ENCODE measurements around the gene WFDC1. TPM values are rescaled to one million over a fixed set of nuclear protein-coding genes. Genes with fewer than 3 reads are reported as not detected.

The WFDC1 gene
- total and polyA plus RNA-seq, 2 experiments from 2014 or later: 0.76 to 0.95 TPM

DNA sequence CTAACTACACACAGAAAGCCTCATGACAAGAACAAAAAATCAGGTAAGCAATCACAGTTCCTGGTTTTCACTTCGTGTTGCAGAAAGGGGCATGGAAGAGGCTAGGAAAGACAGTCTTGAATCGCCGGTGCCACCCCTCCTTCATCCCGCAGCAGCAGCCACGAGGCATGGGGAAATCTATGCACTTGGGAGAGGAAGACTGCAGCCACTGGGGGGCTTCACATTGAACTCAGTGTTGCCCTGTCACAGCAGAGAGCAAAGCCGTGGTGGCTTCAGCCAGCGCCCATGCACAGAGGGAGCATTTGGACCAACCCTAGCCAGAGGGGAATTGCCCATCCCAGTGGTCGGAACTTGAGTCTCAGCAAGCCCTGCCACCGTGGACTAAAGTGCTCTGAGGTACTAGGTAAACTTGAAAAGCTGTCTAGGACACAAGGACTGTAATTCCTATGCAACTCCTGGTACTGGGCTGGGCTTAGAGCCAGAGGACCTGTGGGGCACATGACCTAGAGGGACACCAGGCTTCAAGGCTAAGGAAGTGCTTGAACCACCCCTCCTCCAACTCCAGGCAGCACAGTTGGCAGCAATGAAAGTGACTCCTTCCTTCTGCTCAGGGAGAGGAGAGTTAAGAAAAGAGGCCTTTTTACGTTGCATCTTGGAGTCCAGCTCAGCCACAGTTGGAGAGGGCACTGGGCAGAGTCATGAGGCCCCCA, 38.5 kb downstream of the WFDC1 start (continued):
- TF ChIP-seq, protein P1, sequence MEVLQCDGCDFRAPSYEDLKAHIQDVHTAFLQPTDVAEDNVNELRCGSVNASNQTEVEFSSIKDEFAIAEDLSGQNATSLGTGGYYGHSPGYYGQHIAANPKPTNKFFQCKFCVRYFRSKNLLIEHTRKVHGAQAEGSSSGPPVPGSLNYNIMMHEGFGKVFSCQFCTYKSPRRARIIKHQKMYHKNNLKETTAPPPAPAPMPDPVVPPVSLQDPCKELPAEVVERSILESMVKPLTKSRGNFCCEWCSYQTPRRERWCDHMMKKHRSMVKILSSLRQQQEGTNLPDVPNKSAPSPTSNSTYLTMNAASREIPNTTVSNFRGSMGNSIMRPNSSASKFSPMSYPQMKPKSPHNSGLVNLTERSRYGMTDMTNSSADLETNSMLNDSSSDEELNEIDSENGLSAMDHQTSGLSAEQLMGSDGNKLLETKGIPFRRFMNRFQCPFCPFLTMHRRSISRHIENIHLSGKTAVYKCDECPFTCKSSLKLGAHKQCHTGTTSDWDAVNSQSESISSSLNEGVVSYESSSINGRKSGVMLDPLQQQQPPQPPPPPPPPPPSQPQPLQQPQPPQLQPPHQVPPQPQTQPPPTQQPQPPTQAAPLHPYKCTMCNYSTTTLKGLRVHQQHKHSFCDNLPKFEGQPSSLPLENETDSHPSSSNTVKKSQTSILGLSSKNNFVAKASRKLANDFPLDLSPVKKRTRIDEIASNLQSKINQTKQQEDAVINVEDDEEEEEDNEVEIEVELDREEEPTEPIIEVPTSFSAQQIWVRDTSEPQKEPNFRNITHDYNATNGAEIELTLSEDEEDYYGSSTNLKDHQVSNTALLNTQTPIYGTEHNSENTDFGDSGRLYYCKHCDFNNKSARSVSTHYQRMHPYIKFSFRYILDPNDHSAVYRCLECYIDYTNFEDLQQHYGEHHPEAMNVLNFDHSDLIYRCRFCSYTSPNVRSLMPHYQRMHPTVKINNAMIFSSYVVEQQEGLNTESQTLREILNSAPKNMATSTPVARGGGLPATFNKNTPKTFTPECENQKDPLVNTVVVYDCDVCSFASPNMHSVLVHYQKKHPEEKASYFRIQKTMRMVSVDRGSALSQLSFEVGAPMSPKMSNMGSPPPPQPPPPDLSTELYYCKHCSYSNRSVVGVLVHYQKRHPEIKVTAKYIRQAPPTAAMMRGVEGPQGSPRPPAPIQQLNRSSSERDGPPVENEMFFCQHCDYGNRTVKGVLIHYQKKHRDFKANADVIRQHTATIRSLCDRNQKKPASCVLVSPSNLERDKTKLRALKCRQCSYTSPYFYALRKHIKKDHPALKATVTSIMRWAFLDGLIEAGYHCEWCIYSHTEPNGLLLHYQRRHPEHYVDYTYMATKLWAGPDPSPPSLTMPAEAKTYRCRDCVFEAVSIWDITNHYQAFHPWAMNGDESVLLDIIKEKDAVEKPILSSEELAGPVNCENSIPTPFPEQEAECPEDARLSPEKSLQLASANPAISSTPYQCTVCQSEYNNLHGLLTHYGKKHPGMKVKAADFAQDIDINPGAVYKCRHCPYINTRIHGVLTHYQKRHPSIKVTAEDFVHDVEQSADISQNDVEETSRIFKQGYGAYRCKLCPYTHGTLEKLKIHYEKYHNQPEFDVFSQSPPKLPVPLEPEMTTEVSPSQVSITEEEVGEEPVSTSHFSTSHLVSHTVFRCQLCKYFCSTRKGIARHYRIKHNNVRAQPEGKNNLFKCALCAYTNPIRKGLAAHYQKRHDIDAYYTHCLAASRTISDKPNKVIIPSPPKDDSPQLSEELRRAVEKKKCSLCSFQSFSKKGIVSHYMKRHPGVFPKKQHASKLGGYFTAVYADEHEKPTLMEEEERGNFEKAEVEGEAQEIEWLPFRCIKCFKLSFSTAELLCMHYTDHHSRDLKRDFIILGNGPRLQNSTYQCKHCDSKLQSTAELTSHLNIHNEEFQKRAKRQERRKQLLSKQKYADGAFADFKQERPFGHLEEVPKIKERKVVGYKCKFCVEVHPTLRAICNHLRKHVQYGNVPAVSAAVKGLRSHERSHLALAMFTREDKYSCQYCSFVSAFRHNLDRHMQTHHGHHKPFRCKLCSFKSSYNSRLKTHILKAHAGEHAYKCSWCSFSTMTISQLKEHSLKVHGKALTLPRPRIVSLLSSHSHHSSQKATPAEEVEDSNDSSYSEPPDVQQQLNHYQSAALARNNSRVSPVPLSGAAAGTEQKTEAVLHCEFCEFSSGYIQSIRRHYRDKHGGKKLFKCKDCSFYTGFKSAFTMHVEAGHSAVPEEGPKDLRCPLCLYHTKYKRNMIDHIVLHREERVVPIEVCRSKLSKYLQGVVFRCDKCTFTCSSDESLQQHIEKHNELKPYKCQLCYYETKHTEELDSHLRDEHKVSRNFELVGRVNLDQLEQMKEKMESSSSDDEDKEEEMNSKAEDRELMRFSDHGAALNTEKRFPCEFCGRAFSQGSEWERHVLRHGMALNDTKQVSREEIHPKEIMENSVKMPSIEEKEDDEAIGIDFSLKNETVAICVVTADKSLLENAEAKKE (CRISPR knock-in tag; IDR thresholded peaks at IDR 0.05): no peak
- TF ChIP-seq, protein P2, sequence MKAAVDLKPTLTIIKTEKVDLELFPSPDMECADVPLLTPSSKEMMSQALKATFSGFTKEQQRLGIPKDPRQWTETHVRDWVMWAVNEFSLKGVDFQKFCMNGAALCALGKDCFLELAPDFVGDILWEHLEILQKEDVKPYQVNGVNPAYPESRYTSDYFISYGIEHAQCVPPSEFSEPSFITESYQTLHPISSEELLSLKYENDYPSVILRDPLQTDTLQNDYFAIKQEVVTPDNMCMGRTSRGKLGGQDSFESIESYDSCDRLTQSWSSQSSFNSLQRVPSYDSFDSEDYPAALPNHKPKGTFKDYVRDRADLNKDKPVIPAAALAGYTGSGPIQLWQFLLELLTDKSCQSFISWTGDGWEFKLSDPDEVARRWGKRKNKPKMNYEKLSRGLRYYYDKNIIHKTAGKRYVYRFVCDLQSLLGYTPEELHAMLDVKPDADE (IDR thresholded peaks at IDR 0.05): no peak
- TF ChIP-seq JUNB (IDR thresholded peaks at IDR 0.05; ENCODE audit: unreplicated experiment): no peak
- TF ChIP-seq, protein P3, sequence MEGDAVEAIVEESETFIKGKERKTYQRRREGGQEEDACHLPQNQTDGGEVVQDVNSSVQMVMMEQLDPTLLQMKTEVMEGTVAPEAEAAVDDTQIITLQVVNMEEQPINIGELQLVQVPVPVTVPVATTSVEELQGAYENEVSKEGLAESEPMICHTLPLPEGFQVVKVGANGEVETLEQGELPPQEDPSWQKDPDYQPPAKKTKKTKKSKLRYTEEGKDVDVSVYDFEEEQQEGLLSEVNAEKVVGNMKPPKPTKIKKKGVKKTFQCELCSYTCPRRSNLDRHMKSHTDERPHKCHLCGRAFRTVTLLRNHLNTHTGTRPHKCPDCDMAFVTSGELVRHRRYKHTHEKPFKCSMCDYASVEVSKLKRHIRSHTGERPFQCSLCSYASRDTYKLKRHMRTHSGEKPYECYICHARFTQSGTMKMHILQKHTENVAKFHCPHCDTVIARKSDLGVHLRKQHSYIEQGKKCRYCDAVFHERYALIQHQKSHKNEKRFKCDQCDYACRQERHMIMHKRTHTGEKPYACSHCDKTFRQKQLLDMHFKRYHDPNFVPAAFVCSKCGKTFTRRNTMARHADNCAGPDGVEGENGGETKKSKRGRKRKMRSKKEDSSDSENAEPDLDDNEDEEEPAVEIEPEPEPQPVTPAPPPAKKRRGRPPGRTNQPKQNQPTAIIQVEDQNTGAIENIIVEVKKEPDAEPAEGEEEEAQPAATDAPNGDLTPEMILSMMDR (conservative IDR thresholded peaks at IDR 0.05; ENCODE audit: low read depth in 2 of 2): no peak
- TF ChIP-seq NANOG (IDR thresholded peaks at IDR 0.05; ENCODE audit: borderline replicate concordance): no peak
- no peak for TF ChIP-seq POLR2AphosphoS5 (IDR thresholded peaks at IDR 0.05; ENCODE audit: low read depth)
